DOHH2 (cell line): ENCODE results near the gene CRABP1.

Experiments used
- CTCF ChIP-seq: fragments of 200-600 bp; sonication (generic); IDR thresholded peaks from one replicate; pipeline ENCODE4 v1.5.1; 2014; ENCODE audit warnings: antibody characterized with exemption, mild to moderate bottlenecking, low read depth, low read length; ENCODE audit not compliant: poor library complexity, severe bottlenecking
- EZH2phosphoT487 ChIP-seq: fragments of 200-600 bp; sonication (generic); IDR thresholded peaks from 2 replicates; pipeline ENCODE4 v1.6.1; 2017; ENCODE audit warnings: borderline replicate concordance, mild to moderate bottlenecking, antibody characterized with exemption, low read length, moderate library complexity, mixed read lengths

DNA sequence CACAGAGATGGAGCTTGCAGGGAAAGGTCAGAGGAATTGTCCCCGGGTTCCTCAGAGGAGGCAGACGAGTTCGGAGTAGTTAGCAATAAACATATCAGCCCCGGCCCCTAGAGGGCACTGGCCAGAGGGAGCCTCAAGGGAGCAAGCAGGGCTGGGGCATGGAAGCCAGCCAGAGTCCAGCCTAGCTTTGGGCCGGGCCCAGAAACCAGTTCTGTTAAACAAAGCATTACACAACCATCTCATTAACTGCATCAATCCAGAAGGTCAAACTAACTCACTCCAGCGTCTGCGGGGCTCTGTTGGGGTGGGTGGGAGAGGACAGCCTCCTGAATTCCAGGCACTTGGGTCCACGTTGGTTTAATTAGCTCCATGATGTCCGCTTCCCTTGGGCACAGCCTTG lies 56.8 kb downstream of the CRABP1 start:
- TF ChIP-seq CTCF (peak; percentile 46), EZH2phosphoT487 (no peak)
